Left ventricle myocardium superior (tissue), 1 donor: ENCODE results near the gene SOHLH2. TPM values are rescaled to one million over a fixed set of nuclear protein-coding genes. Genes with fewer than 3 reads are reported as not detected.

Experiments
- ATAC-seq: fragments of 200-7000 bp; cut with Tn5 transposase; one replicate; pipeline ENCODE4 v1.9.1; 2020; ENCODE audit warnings: mild to moderate bottlenecking, moderate library complexity
- DNase-seq: peaks from one replicate; pipeline ENCODE4 v3.0.0-alpha.2; 2020
- intact Hi-C: fragments of 100-400 bp; cut with micrococcal nuclease; formaldehyde crosslinking; loops from one replicate; pipeline ENCODE4 v1.11.0; 2022
- total RNA-seq: library from RNA; stranded (reverse); fragmentation: NEBNext Ultra II Directional; extraction: Animal tissue kit (Norgen Biotek cat#: 25700); gene quantifications from one replicate; pipeline ENCODE4 v1.2.1, GENCODE V29; 2021
- donor health status: DM: no; HTN: yes; CAD: no; lungs with severe emphysema.

Gene SOHLH2
- total RNA-seq, 1 donor from 2014 or later, result not detected

DNA sequence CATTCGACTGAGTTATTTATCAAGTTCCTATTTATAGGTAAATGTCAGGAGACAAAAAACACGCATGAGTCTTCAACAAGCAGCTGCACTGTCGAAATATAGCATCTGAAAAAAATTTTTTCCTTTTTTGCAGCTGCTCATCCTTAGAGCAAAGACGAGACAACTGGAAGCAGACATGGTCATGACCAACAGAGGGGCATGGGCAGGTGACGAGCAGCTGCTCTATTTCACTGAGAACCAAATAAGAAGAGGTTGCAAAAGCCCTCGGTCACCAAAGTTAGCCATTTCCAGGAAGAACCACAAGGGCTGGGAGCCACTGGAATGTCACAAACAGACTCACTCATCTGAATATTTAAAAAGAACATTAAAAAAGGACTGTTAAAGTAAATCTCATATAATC is 22.2 kb downstream of the SOHLH2 start:
- no peak for DNase-seq
- intact Hi-C loops, result no loop called here
- no peak for ATAC-seq

DNA sequence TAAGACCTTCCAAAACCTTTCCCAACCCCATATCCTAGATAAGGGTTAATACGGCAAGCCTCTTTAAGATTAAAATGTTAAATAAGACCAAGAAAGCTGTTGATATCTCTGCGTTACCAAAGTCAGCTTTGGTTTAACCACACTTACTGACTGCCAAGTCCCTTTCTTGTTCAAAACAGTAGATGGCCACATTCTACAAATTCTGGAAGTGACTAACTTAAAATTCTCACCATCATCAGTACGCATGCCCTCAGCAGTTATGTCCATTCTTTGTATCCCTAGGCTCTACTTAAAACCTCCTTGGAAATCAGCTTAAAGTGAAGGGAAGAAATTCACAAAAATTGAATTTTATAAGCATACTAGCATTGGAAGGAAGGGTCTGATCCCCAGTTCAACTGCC is 23.6 kb downstream of the SOHLH2 start:
- ATAC-seq (no peak), DNase-seq (no peak)
- intact Hi-C loops, result no loop called here

DNA sequence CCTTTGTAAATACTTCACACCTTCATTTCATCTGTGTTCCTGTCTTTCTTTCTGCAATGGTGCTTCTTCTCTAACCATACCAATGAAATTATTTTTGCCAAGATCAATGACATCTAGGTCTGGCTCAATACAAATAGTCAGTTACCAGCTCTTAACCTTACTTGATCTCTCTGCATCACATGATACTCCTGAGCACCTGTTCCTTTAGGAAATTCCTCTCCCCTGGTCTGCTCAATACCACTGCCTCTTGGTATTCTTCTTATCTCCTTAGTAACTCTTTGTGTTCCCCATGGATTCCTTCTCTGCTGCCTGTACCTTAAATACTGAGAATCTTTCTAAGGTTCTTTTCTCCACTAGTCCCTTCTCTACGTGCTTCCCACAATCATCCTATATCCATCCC is 25.9 kb downstream of the SOHLH2 start:
- intact Hi-C loops, result no loop called here
- DNase-seq (no peak), ATAC-seq (no peak)

DNA sequence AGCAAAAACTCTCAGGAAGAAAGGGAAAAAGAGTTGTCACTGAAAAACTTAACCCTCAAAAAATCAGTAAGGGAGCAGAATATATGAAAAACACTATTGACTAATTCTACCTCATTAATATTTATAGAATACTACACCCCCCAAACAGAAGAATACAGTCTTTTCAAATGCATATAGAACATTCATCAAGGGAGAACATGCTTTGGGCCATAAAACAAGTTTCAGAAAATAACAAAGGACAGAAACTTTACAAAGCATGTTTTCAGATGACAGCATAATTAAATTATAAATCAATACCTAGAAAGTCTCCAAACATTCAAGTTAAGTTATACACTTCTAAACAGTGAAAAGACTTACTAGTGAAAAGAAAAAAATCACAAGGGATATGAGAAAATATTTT is 30.5 kb downstream of the SOHLH2 start:
- intact Hi-C loops, result no loop called here
- DNase-seq (no peak), ATAC-seq (no peak)

- DNase-seq, result no peak
- intact Hi-C loops, result no loop called here
- no peak for ATAC-seq
These were observed 38.7 kb downstream of the SOHLH2 start for GRCh38 chr13:36175621-36176020.

- intact Hi-C loops, result no loop called here
- ATAC-seq, result no peak
- no peak for DNase-seq
These were observed 39.4 kb downstream of the SOHLH2 start for GRCh38 chr13:36174923-36175322.

DNA sequence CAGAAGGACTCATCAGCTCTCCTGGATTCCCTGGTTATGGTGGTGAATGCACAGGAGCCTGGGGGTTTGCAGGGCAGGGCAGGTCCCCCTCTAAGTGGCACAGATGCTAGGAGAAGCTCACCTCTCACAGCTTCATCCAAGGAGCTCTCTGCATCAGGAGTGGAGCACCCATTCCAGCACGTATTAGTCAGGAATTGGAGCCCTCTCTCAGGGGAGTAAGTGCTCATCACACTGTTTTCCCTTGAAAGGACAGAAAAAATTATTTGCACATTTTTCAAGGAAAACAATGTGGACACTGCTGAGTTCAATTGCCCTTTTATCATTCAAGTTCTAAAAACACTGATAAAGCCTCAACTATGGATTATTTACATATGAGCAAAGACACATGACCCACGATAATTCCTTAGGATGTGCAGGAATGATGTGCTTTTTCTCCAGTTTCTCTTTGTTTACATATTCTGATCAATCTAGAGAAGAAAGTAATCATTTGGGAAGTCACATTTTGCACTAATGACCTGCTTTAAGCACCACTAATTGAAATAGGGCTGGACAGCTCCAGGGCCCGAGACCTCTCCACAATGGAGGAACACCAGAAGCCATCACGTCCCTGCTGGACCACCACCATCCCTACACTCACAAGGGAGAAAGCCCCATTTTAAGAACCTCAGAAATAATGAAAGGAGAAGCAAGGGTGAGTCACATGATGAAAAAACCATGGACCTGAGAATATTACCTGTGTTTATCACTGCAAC is 40.6 kb downstream of the SOHLH2 start:
- no peak for ATAC-seq
- DNase-seq, result no peak
- intact Hi-C loops, result no loop called here

DNA sequence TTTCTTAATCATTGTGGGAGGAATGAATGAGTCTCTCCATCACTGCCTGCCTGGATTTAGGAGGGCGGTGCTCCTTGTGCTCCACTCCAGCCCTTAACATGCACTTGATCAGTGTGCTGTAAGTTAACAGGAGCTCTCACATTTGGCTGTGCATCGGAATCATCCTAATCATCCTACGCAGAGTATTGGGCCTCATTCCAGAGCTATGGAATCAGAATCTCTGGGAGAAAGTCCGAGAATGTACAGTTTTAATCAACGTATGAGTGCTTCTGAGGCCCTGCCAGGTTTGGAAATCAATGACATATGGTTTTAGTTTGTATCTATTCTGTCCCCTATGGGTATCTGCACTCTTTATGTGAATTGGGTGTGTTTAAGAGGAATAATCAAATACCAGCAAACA is 48.3 kb downstream of the SOHLH2 start:
- intact Hi-C loops, result no loop called here

DNA sequence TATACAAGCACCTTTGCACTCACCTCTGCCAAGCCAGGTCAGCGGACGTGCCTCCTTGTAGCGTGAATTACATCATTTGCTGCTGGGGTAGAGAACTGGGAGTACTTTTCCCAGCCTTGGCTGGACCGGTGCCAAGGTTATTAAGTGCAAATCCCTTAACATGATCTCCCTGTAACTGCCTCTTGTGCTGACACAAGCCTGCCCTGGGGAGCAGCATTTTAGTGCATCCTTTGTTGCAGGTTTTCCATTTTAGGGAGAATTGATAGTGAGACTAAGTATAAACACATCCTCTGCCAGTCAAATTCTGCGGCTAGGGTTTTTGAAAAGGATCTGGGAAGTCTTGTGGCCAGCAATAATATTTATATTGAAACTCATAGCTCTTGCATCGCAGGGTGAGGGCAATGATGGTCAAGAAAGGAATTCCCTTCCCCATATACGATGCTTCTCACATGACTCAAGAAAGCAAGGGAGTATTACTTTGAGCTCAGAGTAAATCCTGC is 50.5 kb downstream of the SOHLH2 start:
- DNase-seq, result peak; percentile 80
- peak; percentile 97 for ATAC-seq
- intact Hi-C loops, result no loop called here

More for the DNA sequence above, 48.3 kb downstream of the SOHLH2 start:
- no peak for ATAC-seq
- no peak for DNase-seq

GRCh38 chr13:36163286-36163685 is 51.1 kb downstream of the SOHLH2 start:
- no peak for DNase-seq
- ATAC-seq, result peak; percentile 76
- intact Hi-C loops, result no loop called here

DNA sequence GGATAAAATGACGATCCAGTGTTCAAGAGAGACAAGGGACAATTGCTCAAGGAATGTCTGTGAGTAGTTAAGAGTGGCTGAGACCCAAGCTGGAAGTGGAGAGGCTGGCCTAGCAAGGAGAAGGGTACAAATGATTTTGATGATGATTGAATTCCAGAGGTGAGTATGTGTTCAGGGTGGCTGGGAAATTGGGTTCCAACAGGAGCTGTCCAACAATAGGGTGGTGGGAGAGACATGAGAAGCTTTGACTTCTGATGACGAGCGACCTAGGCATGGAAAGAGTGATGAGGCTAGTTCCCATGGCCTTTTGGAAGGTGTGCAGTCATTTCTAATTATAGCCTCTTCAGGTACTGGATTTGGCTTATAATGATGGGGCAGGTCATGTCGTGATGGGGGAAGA is 54.1 kb downstream of the SOHLH2 start:
- ATAC-seq, result no peak
- intact Hi-C loops, result no loop called here

DNA sequence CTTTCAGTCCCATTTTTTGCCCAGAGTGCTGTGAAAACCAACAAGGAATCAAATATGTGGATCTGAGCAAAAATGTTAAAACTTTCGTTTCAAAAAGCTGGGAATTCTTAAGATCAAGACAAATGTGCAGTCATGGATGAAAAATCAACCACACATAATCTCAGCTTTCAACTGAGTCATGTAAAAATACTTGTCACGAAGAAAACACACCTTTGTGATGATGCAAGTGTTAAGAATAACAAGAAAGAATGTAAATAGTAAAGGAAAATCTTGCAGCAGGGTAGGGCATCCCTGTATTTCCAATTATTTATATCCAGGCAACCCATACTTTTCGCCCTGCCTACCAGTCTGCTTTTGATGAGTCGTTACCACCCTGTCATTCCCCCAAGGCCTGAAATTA is 55.7 kb downstream of the SOHLH2 start:
- intact Hi-C loops, result no loop called here
- DNase-seq (no peak), ATAC-seq (no peak)

More for the DNA sequence above, 54.1 kb downstream of the SOHLH2 start:
- no peak for DNase-seq

DNA sequence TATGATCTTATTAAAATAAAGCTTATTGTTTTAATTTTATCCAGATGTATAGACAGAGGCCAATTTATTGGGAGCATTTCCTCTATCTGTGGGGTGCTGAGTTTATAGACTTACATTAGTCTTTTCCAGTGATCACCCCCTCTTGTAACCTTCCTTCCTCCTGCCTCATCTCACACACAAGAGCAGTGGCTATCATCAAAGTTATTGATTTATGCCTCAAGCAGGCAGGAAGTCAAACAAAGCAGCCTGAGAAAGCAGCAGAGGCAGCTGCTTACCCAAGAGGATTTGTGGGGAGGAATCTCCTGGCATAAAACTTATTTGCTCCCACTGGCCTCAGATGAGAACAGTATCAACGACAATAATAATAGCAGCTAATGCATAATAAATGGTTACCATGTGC is 56.9 kb downstream of the SOHLH2 start:
- DNase-seq (no peak), ATAC-seq (no peak)
- intact Hi-C loops, result no loop called here

DNA sequence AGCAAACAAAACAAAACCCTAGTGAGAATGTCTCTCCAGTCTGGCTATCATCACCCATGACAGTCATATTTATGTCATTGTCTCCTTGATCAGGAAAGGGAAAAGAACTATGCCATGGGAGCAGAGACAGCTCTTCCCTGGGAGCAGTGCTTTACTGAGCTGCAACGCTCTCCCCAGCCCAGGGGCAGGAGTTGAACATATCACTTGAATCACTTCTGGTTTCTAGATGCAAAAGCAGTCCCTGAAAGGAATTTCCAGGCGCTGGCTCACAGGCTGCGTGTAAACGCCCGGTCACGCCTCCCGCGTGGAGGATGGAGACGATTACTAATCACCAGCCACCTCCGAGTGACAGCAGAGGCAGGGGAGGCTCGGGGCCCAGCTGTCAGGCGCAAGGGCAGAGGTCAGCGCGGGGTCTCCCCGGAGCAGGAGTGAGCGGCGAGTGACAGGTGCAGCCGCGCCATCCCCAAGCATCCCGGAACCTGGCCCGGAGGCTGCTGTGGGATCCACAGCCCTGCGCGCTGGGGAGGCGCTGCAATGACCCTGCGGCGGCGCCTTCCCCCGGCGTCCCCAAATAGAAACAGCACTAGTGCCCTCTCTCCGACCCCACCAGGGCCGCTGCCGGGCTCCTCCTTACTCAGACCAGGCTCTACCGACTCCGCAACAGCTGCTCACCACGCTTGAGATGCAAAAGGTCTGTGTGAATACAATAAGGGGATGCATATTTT is 59.6 kb downstream of the SOHLH2 start:
- intact Hi-C loops, result no loop called here
- ATAC-seq, result peak; percentile 93

DNA sequence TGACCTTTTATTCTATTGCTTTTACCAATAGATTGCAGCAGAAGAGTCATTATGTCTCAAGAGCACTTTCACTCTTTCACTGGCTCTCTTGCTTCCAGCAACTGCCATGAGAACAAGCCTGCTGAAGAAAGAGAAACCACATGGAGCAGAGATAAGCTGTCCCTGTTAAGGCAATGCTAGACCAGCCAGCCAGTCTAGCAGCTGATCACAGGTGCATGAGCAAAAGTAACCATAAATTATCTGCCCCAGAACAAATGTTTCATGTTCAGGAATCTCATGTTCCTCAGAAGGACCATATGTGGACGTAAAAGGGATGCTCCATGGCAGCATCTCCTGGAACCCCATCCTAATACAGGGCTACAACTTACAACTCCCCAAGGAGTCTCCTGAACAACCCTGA is 62.8 kb downstream of the SOHLH2 start:
- intact Hi-C loops, result no loop called here
- ATAC-seq (no peak), DNase-seq (no peak)

More for the DNA sequence above, 59.6 kb downstream of the SOHLH2 start:
- DNase-seq, result peak; percentile 56

DNA sequence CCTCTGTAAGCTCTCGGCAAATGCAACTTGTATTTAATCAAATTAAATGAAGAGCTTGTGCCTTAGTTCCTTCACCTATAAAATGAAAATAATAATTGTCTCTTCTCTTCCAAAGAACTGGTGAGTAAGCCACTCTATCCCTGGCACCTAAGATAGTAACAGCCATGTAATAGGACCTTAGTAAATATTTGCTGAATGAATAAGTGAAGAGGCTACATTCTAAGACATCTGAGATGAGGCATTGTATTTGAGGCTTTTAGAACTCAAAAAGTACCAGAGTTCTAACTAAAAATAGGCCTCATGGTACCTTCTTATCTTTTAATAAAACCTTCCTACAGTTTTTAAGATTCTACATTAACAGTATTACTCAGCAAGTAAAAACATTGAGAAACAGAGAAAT is 65.9 kb downstream of the SOHLH2 start:
- no peak for ATAC-seq
- intact Hi-C loops, result no loop called here

GRCh38 chr13:36147330-36147729 is 67.0 kb downstream of the SOHLH2 start:
- intact Hi-C loops, result no loop called here
- ATAC-seq (no peak), DNase-seq (no peak)

More for the DNA sequence above, 65.9 kb downstream of the SOHLH2 start:
- no peak for DNase-seq

DNA sequence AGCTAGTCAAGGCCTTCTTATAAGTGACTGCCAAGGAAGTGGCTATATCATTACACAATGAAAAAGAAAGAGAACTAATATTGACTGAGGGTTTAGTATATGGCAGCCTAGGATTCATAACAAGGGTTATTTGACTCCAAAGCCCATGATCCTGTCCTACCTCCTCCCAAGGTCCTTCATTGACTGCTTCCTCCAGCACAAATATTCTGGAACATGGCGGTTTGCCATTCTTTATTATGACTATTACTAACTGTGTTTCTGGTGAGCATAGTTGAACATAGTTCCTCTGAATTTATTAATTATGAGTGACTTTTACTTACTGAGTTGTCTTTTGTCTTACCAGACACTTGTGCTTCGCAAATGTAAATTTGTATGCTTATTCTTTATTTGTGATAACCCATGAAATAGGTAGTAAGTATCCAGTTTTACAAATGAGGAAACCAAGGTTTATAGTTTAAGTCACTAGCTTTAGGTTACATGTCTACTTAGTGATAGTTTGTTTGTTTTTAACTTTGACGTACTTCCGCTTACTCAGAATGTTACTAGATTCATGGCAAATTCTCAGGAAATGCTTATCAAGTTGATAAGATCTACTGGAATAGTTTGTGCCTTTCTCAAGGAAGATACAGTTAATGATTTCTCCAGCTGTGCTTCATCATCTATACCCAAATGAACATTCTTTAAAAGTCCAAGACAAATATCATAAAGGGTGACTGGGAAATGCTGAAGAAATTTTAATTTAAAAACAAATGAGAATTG is 67.7 kb downstream of the SOHLH2 start:
- DNase-seq, result no peak
- no peak for ATAC-seq
- intact Hi-C loops, result no loop called here

DNA sequence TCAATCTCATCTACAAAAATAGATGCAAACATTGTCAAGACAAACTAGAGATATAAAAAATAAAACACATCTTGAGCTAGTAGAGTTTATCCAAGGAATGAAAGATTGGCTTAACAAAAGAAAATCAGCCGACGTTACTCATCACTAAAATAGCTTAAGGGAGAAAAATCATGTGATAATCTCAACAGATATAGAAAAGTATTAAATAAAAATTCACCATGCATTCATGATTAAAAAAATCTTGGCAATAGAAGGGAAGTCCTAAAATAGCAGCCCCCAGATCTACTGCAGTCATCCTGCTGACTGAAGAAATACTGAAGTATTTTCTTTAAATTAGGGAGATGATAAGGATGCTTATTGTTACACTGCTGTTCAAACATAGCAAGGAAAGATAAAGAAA is 70.6 kb downstream of the SOHLH2 start:
- ATAC-seq, result no peak
- no peak for DNase-seq
- intact Hi-C loops, result no loop called here

DNA sequence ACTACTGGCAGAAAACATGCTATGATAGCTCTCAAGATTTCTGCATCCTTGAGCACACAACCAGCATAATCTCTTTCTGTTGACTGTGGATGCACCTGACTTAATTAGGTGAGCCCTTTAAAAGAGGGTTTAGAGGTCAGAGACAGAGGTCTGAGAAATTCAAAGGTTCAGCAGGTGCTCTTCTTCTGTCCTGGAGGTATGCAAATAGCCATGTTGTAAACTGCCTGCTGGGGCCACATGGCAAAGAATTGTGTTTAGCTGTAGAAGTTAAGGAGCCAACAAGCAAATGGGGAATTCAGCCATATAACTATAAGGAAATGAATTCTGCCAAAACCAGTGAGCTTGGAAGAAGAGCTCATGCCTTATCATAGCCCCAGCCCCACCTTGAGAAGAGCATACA is 71.6 kb downstream of the SOHLH2 start:
- intact Hi-C loops, result no loop called here

More for the DNA sequence above, 71.6 kb downstream of the SOHLH2 start:
- DNase-seq (no peak), ATAC-seq (no peak)
